Measurements from ENCODE around the gene VPS35L.

VPS35L gene

DNA sequence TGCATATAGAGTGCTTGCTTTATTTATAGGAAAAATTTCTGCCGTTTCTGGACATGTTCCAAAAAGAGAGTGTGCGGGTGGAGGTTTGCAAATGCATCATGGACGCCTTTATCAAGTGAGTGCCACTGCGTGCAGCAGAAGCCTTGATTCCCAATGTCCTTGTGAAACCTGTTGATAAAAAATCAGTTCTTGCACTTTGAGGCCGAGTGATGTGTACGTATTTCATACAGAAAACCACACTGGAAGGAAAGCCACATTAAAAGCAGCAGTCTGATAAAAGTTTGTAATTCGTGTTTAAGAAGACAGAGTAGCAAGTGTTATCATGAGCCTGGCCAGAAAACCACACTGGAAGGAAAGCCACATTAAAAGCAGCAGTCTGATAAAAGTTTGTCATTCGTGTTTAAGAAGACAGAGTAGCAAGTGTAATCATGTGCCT, 84.5 kb downstream of the VPS35L start:
- no peaks in the 10 kb centered on the region for H3K79me2 ChIP-seq (ENCODE audit: control insufficient read depth, low read length)
- no peak overlapping the region for H3K27ac ChIP-seq (ENCODE audit: low read depth, low read length)
- no peak overlapping the region for H3K4me3 ChIP-seq (ENCODE audit: low read length)
- H3K4me1 ChIP-seq (ENCODE audit: control insufficient read depth, low read length), result no peaks in the 10 kb centered on the region
- no peaks in the 10 kb centered on the region for H4K20me1 ChIP-seq (ENCODE audit: control insufficient read depth, insufficient read depth, low read depth, low read length)
- H3K36me3 ChIP-seq (ENCODE audit: control insufficient read depth, low read length), result no peaks in the 10 kb centered on the region
- no peak overlapping the region for H3K4me2 ChIP-seq (ENCODE audit: low read length)
- H3K9me2 ChIP-seq (replicated peaks; ENCODE audit: control insufficient read depth, low read length), result no peaks in the 10 kb centered on the region
- no peak for TF ChIP-seq EZH2phosphoT487 (IDR thresholded peaks at IDR 0.05; ENCODE audit: borderline replicate concordance, low read length)
- TF ChIP-seq, protein P1, sequence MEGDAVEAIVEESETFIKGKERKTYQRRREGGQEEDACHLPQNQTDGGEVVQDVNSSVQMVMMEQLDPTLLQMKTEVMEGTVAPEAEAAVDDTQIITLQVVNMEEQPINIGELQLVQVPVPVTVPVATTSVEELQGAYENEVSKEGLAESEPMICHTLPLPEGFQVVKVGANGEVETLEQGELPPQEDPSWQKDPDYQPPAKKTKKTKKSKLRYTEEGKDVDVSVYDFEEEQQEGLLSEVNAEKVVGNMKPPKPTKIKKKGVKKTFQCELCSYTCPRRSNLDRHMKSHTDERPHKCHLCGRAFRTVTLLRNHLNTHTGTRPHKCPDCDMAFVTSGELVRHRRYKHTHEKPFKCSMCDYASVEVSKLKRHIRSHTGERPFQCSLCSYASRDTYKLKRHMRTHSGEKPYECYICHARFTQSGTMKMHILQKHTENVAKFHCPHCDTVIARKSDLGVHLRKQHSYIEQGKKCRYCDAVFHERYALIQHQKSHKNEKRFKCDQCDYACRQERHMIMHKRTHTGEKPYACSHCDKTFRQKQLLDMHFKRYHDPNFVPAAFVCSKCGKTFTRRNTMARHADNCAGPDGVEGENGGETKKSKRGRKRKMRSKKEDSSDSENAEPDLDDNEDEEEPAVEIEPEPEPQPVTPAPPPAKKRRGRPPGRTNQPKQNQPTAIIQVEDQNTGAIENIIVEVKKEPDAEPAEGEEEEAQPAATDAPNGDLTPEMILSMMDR (IDR thresholded peaks at IDR 0.05; ENCODE audit: low read depth, low read length, poor library complexity, severe bottlenecking), result no peak
- no peaks in the 10 kb centered on the region for H3K9me3 ChIP-seq (ENCODE audit: control insufficient read depth, insufficient read depth, low read length)
- H3K27me3 ChIP-seq (ENCODE audit: control insufficient read depth, low read length), result no peaks in the 10 kb centered on the region
- no peaks in the 10 kb centered on the region for H3F3A ChIP-seq (ENCODE audit: control insufficient read depth, insufficient read depth)

DNA sequence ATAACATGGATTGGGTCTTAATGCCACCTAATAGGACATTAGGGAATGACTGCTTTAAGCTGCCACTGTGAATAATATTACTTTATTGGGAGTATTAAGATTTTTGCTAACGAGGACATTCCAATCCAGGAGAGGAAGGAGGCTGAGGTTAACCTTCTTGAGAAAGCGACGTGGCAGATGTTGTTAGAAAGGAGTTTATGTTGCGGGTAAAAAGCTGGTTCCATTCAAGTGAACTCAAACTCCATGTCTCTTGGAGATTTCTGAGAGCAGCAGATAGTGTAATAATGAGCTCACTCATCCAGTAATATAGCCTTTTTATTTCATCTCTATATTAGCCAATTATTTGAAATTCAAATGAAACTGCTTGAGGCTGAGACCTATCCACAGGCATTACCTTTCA, 87.0 kb downstream of the VPS35L start:
- Histone ChIP-seq H3F3A (ENCODE audit: control insufficient read depth, insufficient read depth) (no peaks in the 10 kb centered on the region), H3K4me3 (ENCODE audit: low read length) (no peak overlapping the region), H3K4me2 (ENCODE audit: low read length) (no peak overlapping the region), H3K79me2 (ENCODE audit: control insufficient read depth, low read length) (no peaks in the 10 kb centered on the region), H3K27ac (ENCODE audit: low read depth, low read length) (no peak overlapping the region), H3K4me1 (ENCODE audit: control insufficient read depth, low read length) (no peaks in the 10 kb centered on the region), H4K20me1 (ENCODE audit: control insufficient read depth, insufficient read depth, low read depth, low read length) (no peaks in the 10 kb centered on the region), H3K36me3 (ENCODE audit: control insufficient read depth, low read length) (no peaks in the 10 kb centered on the region), H3K27me3 (ENCODE audit: control insufficient read depth, low read length) (no peaks in the 10 kb centered on the region), H3K9me2 (replicated peaks; ENCODE audit: control insufficient read depth, low read length) (no peaks in the 10 kb centered on the region), H3K9me3 (ENCODE audit: control insufficient read depth, insufficient read depth, low read length) (no peaks in the 10 kb centered on the region)
- TF ChIP-seq EZH2phosphoT487 (IDR thresholded peaks at IDR 0.05; ENCODE audit: borderline replicate concordance, low read length), result no peak
- TF ChIP-seq, protein P1 (IDR thresholded peaks at IDR 0.05; ENCODE audit: low read depth, low read length, poor library complexity, severe bottlenecking), result no peak

DNA sequence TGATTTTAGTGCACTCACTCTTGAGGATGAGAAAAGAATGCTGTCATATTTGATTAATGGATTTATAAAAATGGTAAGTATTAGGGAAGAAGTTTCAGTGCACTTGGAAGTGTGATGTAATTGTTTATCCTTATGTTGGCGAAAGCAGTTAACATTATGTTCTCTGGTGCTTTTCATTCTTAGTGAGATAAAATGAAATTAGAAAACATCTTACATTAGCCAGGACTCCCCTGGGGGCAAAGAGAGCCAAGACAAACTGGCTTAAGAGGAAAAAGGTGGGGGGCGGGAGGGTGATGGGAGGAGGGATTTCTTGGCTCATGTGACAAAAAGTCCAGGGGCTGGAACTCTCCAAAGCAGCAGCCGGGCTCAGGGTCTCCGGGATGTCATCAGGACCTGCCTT, 89.4 kb downstream of the VPS35L start:
- no peak overlapping the region for H3K4me3 ChIP-seq (ENCODE audit: low read length)
- H3K36me3 ChIP-seq (ENCODE audit: control insufficient read depth, low read length), result no peaks in the 10 kb centered on the region
- H3F3A ChIP-seq (ENCODE audit: control insufficient read depth, insufficient read depth), result no peaks in the 10 kb centered on the region
- no peaks in the 10 kb centered on the region for H3K4me1 ChIP-seq (ENCODE audit: control insufficient read depth, low read length)
- H3K9me3 ChIP-seq (ENCODE audit: control insufficient read depth, insufficient read depth, low read length), result no peaks in the 10 kb centered on the region
- H3K27me3 ChIP-seq (ENCODE audit: control insufficient read depth, low read length), result no peaks in the 10 kb centered on the region
- H3K9me2 ChIP-seq (replicated peaks; ENCODE audit: control insufficient read depth, low read length), result no peaks in the 10 kb centered on the region
- no peaks in the 10 kb centered on the region for H4K20me1 ChIP-seq (ENCODE audit: control insufficient read depth, insufficient read depth, low read depth, low read length)
- no peak overlapping the region for H3K27ac ChIP-seq (ENCODE audit: low read depth, low read length)
- H3K4me2 ChIP-seq (ENCODE audit: low read length), result no peak overlapping the region
- TF ChIP-seq, protein P1 (IDR thresholded peaks at IDR 0.05; ENCODE audit: low read depth, low read length, poor library complexity, severe bottlenecking), result no peak
- no peak for TF ChIP-seq EZH2phosphoT487 (IDR thresholded peaks at IDR 0.05; ENCODE audit: borderline replicate concordance, low read length)
- H3K79me2 ChIP-seq (ENCODE audit: control insufficient read depth, low read length), result no peaks in the 10 kb centered on the region

Measured in DOHH2 (cell line).